Measurements from ENCODE around the gene PTAR1.

DNA sequence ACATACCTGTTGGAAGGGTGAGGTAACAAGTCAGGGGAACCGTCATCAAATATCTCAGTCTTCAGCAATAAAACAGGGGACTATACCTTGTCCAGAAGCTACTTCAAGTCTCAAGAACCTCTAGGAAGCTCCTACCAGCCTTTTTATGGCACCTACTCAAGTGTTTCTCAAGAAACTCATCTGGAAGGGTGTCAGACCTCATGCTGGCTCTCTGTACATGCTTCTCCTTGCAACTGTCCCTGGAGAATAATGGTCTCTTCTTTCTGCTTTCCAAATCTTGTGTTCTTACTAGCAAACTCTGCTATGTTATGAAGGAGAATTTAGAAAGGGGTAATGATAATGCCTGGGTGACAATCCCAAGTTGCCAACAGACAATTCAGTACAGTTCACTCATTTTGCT is 8.3 kb upstream of the PTAR1 start:
- TF ChIP-seq, protein P1, sequence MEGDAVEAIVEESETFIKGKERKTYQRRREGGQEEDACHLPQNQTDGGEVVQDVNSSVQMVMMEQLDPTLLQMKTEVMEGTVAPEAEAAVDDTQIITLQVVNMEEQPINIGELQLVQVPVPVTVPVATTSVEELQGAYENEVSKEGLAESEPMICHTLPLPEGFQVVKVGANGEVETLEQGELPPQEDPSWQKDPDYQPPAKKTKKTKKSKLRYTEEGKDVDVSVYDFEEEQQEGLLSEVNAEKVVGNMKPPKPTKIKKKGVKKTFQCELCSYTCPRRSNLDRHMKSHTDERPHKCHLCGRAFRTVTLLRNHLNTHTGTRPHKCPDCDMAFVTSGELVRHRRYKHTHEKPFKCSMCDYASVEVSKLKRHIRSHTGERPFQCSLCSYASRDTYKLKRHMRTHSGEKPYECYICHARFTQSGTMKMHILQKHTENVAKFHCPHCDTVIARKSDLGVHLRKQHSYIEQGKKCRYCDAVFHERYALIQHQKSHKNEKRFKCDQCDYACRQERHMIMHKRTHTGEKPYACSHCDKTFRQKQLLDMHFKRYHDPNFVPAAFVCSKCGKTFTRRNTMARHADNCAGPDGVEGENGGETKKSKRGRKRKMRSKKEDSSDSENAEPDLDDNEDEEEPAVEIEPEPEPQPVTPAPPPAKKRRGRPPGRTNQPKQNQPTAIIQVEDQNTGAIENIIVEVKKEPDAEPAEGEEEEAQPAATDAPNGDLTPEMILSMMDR (IDR thresholded peaks at IDR 0.05): no peak
- no peak for TF ChIP-seq POLR2A (IDR thresholded peaks at IDR 0.05)

Data from vagina (tissue), 2 donors.